Measurements from ENCODE around the gene PRAMEF17.
"Not testable (repeated sequence)": the region's sequence is repeated elsewhere in the genome, so short reads cannot be mapped to it uniquely, and the experiment has no call there.

The PRAMEF17 gene

DNA sequence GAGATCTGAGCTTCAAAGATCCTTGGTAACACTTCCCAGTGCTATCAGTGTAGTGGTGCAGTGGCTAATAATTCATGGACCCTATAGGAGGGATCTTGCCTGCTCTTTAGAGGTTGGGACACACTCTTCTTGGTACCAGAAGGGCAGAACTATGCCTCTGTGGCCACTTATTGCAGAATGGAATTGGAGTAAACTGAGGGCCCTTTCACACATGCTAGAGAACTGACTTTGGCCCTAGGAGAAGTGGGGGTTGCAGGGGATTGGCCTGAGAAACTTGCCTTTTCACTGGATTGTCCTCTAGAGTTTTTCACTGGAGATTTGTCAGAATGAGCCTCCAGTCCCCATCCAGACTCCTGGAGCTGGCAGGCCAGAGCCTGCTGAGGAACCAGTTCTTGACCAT is at the start of gene PRAMEF17:
PRAMEF17 (plus strand) TSS at position 301 of the 400 bp plus-strand sequence; CDS start at position 327, 26 bp downstream.
- not testable (repeated sequence) for DNase-seq

DNA sequence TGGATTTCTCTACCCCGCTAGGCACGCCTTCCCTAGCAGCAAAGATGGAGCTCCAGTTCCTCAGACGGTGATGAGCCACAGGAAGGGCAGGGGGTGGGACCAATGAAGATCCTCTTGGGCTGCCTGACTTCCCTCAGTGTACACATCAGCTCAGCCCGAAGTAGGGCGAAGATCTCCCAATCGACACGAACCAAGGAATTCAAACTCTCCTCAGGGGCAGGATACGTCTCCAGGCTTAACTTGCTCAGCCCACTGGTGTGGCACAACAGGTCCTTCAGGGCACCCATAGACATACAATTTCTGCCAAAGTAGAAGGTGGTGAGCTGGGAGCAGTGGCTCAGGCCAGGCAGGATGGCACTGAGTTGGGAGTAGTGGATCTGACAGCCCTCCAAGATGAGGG is 46.9 kb upstream of the PRAMEF17 start:
- DNase-seq, result not testable (repeated sequence)

DNA sequence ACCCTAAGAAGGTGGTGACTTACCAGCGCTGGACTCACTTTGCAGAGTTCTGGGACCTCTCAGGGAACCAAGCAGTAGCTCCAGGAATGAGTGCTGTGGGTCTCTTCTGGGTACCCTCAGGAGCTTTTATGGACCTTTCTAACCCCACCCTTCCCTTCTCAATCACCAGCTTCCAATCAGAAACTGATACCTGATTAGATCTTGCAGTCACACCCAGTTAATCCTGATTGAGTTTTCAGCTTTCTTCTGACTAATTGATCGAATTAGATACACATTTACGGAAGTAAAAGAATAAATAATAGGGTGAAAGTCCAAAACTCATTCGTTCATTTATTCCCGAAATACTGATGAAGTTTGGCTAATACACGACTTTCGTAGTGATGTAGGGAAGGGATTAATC is 42.4 kb upstream of the PRAMEF17 start, which contains the start of gene PRAMEF14:
PRAMEF14 (minus strand) TSS at position 101 of the 400 bp plus-strand sequence. CDS start 1,820 bp downstream, outside the sequence.
- not testable (repeated sequence) for DNase-seq

- DNase-seq, result not testable (repeated sequence)
Measured at GRCh38 chr1:13353476-13353875, 36.0 kb upstream of the PRAMEF17 start.

DNA sequence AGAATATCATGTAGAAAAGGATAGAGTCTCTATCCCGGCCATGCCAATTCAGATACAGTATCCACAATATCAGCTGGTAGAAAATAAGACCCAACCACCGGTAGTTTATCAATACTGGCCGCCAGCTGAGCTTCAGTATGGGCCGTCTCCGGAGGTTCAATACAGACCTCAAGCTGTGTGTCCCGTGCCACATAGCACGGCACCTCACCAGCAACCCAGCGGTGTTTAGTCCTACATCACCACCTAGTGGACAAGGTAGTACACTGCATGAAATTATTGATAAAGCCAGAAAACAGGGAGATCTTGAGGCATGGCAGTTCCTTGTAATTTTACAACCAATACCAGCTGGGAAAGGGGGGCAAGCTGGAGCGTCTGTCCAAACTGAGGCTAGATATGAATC is 35.0 kb upstream of the PRAMEF17 start:
- DNase-seq, result not testable (repeated sequence)

- peak; percentile 3 for DNase-seq
Measured at GRCh38 chr1:13356774-13357173, 32.7 kb upstream of the PRAMEF17 start.

DNA sequence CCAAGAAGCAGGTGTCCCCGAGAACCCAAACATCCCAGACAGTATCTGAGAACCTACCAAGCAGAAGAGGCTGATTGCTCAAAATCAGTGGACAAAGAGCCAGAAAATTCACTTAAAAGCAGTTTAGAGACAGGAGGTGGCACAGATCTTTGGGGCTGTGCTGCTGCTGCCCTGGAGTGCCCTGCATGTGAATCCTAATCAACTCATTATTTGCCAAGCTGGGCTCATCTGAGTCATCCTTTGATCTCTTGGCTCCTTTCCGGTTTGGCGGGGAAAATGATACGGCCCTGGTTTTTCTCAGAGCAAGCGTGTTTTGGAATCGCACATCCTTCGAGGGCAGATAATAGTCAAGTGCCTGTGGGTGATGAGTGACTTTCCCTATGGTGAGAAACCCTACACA is 27.1 kb upstream of the PRAMEF17 start:
- not testable (repeated sequence) for DNase-seq

DNA sequence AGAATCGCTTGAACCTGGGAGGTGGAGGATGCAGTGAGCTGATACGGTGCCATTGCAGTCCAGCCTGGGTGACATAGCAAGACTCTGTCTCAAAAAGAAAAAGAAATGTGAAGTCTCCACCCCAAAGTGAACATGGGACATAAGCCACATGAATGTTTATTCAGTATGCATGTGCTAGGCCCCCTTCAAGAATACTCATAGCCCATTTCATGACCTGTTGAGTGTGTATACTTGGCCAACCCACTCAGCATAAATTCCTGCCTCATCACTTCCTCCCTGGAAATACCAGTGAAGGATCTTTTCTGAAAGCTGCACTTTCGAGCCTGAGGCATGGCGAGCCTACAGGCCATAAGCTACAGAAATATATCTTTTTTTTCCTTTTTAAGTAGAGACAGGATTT is 24.5 kb upstream of the PRAMEF17 start:
- DNase-seq, result not testable (repeated sequence)

DNA sequence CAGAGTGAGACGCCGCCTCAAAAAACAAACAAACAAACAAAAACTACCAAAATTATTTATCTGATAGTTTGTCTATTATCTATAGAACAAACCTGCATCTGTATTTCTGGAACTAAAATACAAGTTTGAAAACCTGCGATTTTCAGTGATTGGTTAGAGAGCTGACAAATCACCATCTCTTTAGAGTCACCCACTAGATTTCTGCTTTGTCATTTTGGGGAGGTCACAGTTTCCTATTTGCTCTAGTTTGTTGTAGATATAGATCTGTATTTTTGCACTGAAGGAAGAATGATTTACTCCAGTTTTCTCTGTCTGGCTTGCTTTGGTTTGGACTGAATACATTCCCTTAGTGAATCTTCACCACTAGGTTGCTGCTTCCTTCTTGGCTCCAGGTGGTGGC is 22.9 kb upstream of the PRAMEF17 start:
- not testable (repeated sequence) for DNase-seq

DNA sequence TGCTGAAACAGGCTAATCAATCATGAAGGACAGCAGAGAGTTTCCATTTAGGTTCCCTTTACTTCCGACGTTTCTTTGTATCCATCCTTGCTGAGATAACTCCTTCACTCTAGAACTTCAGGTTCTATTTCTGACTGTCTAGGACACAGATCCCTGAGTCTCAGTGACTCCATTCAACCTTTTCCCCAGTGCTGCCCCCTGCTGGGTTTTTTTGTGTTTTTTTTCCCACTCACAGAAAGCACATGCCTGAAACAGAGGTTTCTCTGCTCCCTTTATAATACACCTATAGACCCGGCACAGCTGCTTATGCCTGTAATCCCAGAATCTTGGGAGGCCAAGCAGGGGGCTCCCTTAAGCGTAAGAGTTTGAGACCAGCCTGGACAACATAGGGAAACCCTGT is 20.9 kb upstream of the PRAMEF17 start:
- DNase-seq, result not testable (repeated sequence)

DNA sequence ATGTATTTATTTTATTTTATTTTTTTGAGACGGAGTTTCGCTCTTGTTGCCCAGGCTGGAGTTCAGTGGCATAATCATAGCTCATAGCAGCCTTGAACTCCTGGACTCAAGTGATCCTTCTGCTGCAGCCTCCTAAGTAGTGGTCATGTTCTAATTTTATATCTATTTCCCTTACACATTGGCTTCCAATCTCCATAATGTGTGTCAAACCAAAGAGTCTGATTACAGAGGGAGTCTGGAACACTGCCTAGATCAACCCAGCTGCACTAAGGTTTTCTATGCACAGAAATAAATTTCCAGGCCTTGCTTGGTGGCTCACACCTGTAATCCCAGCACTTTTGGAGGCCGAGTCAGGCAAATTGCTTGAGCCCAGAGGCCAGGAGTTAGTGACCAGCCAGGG is 10.4 kb upstream of the PRAMEF17 start:
- not testable (repeated sequence) for DNase-seq

GRCh38 chr1:13380380-13380779 is 9.1 kb upstream of the PRAMEF17 start:
- DNase-seq, result not testable (repeated sequence)

- not testable (repeated sequence) for DNase-seq
Measured at GRCh38 chr1:13393004-13393403, 3.6 kb downstream of the PRAMEF17 start.

GRCh38 chr1:13394761-13395160 is 5.3 kb downstream of the PRAMEF17 start:
- not testable (repeated sequence) for DNase-seq

- not testable (repeated sequence) for DNase-seq
Measured at GRCh38 chr1:13395311-13395710, 5.9 kb downstream of the PRAMEF17 start.

GRCh38 chr1:13407811-13408210 is 18.4 kb downstream of the PRAMEF17 start:
- no peak for DNase-seq

DNA sequence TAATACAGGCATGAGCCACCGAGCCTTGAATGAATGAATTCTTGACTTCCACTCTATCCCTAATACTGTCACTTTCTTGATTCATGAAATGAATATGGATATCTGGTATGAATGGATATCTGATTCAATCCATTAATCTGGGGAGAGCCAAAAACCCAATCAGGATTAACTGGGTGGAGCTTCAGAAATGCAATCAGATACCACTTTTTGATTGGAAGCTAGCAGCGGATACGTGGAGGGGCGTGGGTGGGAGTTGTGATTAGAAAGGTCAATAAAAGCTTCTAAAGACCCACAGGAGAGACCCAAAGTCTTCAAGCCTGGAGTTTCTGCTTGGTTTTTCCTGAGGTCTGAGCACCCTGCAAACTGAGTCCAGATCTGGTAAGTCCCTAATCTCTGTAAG is 20.7 kb downstream of the PRAMEF17 start, which contains the start of gene PRAMEF20:
PRAMEF20 (plus strand) TSS at position 301 of the 400 bp plus-strand sequence. CDS start 5,905 bp downstream, outside the sequence.
- not testable (repeated sequence) for DNase-seq

DNA sequence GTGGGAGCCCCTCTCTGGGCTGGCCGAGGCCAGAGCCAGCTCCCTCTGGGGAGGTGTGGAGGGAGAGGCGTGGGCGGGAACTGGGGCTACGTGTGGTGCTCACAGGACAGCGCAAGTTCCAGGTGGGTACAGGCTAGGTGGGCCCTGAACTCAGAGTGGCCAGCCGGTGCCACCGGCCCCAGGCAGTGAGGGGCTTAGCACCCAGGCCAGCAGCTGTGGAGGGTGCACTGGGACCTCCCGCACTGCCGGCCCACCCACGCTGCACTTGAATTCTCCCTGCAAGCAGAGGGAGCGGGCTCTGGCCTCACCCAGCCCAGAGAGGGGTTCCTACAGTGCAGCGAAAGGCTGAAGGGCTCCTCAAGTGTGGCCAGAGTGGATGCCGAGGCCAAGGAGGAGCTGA is 41.1 kb downstream of the PRAMEF17 start:
- no peak for DNase-seq

DNA sequence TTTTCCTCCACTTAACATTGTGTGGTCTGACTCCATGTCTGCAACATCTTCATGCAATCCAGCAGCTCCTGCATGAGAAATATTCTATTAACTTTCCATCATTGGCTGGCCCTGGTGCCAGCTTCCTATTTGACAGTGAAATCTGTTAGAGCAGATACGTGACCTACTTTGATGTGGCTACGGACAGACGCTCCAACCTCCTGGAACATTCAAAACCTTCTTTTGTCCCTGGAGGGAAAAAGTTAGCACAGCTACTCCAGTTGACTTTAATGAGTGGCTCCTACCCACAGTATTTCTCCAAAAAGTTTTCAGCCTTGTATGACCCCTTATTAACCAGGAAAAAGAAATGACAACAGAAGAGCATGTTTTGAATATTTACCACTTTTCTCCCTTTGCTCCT is 42.8 kb downstream of the PRAMEF17 start:
- no peak for DNase-seq

DNA sequence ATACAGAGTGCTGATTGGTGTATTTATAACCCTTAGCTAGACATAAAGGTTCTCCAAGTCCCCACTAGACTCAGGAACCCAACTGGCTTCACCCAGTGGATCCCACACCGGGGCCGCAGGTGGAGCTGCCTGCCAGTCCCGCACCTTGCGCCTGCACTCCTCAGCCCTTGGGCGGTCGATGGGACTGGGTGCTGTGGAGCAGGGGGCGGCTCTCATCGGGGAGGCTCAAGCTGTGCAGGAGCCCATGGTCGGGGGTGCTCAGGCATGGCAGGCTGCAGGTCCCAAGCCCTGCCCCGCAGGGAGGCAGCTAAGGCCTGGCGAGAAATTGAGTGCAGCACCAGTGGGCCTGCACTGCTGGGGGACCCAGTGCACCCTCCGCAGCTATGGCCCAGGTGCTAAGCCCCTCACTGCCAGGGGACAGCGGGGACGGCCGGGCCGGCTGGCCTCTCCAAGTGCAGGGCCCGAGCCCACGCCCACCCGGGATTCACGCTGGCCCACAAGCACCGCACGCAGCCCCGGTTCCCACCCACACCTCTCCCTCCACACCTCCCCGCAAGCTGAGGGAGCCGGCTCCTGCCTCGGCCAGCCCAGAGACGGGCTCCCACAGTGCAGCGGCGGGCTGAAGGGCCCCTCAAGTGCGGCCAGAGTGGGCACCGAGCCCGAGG is 44.4 kb downstream of the PRAMEF17 start:
- DNase-seq, result not testable (repeated sequence)

DNA sequence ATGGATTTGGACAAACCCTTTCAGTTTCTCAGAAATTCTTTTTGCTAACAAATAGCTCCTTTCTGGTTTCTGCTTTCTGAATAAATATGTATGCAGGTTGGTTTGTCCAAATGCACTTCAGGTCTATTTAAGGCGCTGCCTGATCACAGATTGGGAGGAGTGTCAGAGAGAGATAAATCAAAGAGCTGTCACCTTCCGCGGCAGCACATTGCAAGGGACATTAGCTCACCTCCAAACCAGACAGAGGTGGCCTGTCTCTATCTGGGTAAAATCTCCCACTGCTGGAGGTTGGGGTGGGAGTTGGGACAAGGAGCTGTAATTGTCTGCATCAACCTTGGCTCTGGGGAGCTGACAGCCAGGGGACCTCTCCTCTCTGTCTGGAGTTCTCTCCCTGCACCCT is 46.0 kb downstream of the PRAMEF17 start:
- DNase-seq, result no peak

DNA sequence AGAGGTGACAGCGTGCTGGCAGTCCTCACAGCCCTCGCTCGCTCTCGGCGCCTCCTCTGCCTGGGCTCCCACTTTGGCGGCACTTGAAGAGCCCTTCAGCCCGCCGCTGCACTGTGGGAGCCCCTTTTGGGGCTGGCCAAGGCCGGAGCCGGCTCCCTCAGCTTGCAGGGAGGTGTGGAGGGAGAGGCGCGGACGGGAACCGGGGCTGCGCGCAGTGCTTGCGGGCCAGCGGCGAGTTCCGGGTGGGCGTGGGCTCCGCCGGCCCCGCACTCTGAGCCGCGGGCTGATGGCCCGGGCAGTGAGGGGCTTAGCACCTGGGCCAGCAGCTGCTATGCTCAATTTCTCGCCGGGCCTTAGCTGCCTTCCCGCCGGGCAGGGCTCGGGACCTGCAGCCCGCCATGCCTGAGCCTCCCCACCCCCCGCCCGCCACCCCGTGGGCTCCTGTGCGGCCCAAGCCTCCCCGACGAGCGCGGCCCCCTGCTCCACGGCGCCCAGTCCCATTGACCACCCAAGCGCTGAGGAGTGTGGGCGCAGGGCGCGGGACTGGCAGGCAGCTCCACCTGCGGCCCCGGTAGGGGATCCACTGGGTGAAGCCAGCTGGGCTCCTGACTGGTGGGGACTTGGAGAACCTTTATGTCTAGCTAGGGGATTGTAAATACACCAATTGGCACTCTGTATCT is 49.8 kb downstream of the PRAMEF17 start:
- not testable (repeated sequence) for DNase-seq

All from amniotic stem cell (primary cell).